NCI-H146 (cell line): ENCODE measurements around the gene RFLNA.

Experiments
- DNase-seq: peaks from one replicate; lab custom pipeline; 2025; lab: John Stamatoyannopoulos, UW

Gene RFLNA, protein sequence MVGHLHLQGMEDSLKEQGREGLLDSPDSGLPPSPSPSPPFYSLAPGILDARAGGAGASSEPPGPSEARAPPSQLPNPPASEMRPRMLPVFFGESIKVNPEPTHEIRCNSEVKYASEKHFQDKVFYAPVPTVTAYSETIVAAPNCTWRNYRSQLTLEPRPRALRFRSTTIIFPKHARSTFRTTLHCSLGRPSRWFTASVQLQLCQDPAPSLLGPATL

DNA sequence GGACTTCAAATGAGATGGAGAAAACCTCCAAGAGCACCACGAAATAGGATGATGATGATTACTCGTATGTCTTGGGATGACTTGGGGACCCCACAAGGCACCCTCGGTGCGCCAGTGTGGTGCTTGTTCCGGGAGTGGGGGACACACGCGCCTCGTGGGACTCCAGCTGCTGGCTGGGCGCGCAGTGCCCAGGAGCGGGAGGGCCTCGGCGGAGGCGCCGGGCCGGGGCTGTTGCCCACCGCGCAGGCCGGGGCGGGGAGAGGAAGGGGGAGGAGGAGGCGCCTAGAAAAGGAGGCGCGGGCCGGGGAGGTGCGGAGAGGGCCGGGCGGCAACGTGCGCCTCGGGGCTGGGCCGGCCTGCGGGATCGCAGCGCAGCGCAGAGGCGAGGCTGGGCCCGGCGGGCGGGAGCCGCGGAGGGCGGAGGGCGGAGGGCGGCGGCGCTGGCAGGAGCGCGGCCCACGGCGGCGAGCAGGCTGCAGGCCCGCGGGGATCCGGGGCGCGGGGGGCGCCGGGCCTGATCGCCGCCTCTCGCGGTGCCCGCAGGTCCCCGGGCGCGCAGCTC is at the start of gene RFLNA:
Gene RFLNA (plus strand): TSS at position 314 of the 562 bp plus-strand sequence. CDS start 337 bp downstream, outside the sequence.
- peak; percentile 50 for DNase-seq

DNA sequence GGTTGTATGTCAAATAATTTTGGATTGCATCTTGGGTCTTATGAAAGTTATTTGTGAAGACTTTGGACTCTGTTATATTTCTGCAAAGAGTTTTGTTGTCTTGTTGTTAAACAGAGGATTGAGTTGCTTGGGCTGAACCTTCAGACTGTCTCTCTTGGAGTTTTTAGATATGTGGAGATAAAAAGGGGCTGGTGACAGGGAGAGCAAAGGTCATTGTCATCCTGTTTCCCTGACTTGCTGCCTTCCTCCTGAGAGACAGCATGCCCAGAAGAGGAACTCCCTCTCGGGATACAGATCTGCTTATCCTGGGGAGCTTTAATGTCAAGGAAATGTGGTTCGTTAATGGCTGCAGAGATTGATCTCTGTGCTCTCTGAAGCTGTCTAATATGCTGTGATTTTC is 47.6 kb upstream of the RFLNA start:
- DNase-seq, result no peak

DNA sequence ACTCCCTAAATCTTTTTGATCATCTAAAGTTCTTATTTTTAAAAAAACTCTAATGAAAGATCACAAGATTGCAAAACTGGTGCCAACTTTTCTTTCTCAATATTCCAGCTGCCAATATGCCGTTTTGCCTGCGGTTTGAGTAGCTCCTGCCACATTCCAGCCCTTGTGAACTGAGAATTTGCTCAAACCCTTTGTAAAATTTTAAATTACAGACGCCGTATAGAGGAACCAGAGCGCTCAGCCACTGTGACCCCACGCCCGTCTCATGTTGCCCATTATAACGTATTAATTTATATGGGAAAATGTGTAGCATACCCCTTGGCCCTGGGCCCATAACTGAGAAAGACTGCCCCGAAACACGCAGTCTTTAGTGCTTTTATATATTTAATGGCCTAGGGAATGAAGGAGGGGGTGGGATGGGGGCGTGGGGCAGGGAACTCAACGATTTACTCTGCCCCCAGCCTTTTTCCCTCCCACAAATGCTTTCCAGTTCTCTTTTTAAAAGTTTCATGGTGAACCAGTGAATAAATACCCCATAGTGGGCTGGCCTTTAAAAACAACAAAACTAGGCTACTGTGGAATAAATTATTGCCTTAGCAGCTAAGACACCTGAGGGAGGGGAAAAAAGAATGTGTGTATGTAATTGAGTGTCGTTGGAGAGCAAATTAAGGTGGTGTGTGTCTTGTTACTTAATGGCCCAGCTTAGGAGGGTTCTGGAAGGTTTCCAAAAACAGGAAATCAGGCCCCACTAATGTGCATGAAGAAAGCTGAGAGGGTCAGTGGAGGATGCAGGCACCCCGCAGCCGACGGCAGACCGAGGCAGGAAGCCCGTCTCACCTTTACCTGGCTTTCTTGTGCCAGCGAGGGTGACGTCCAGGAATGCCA is 45.7 kb upstream of the RFLNA start:
- DNase-seq, result no peak

DNA sequence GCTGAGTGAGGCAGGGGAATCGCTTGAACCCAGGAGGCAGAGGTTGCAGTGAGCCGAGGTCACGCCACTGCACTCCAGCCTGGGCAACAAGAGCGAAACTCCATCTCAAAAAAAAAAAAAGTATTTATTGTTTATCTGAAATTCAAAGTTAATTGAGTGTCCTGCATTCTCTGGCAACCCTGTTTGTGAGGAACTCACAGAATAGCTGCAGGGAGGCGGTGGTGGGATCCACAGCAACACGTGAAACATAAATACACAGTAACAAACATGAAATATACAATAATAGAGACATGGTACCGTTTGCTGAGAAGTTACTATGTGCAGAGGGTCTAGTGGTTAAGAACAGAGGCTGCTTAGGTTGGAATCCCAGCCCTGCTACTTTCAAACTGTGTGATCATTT is 43.7 kb upstream of the RFLNA start:
- no peak for DNase-seq

DNA sequence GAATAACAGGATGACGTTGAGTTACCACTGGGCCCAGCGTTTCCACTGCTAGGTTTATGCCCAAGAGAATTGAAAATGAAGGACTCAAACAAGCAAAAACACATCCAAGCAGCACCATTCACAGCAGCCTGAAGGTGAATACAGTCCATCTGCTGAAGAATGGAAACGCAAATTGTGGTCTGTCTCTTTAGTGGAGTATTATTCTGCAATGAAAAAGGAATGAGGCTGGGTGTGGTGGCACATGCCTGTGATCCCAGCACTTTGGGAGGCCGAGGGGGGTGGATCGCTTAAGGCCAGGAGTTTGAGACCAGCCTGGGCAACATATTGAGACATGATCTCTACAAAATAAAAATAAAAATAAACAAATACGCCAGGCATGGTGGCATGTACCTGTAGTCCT is 41.9 kb upstream of the RFLNA start:
- no peak for DNase-seq

DNA sequence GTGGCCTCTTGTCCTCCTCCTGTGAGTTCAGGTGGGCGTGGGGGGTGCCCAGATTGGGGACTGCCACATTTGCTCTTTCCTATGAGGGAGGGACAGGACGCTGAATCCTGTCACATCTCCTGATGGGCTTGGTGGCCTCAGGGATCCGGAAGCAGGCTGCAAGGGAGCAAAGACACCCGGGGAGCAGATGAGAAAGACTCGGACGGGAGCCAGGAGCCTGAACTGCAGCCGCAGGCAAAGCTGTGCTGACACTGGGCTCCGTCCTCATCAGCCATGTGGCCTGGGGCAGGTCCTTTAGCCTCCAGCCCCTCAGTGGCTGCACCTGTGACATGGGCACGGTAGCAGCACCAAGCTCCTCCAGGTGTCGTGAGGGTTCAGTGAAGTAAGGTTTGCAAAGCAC is 40.8 kb upstream of the RFLNA start:
- no peak for DNase-seq

DNA sequence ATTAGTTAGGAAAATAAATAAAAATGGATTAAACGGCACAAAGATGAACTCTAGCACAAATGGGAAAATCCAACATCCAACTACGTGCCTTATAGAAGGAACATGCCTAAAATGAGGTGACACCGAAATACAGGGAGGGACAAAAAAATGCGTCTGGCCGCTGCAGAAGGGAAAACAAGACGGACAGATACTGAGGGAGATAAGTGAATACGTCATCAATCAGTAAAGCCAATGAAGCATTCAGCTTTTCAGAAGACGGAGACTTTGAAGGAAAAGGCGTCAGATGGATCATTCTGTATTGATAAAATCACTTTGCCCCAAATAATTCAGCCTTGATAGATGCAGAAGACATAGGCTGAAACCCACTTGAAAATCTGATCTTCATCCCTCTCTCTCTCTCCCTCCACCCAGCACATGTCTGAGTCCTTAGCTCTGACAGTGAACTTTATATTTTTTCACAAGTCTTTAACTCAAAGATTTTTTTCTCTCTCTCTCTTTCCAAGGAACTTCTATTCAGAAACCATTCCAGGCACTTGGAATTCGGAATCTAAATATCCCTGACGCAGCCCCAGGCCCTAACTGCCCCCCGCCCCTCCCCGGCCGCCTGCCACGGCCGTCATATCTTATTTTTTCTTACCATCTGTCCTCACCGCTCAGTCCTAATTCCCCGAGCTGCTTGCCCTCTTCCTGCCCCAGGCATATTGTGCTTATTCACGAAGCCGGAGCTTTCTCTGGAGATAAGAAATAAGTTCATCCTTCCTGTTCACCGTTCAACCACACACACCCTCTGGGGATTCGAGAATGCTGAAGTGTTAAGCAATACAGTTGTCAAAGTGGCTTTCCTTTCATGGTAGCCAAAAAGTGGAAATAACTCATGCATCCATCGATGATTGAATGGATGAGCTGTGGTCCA is 35.5 kb upstream of the RFLNA start:
- DNase-seq, result no peak

DNA sequence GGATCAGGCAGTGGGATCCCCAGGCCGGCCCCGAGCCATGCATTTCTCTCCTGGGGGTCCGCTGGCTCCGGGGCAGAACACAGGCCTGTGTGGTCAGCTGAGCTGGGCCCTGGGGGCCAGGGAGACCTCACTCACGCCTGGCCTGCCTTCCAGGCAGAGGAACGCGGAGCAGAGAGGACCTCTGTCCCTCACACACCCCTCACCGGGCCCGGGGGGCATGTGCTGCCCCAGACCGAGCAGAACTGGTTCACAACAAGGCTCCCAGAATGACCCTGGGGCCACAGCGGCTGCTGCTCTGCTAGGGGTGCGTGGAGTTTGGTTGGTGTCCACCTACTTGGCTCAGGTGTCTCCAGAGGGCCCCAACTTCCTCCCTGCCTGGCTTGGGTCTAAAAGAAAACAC is 33.0 kb upstream of the RFLNA start:
- DNase-seq, result no peak

DNA sequence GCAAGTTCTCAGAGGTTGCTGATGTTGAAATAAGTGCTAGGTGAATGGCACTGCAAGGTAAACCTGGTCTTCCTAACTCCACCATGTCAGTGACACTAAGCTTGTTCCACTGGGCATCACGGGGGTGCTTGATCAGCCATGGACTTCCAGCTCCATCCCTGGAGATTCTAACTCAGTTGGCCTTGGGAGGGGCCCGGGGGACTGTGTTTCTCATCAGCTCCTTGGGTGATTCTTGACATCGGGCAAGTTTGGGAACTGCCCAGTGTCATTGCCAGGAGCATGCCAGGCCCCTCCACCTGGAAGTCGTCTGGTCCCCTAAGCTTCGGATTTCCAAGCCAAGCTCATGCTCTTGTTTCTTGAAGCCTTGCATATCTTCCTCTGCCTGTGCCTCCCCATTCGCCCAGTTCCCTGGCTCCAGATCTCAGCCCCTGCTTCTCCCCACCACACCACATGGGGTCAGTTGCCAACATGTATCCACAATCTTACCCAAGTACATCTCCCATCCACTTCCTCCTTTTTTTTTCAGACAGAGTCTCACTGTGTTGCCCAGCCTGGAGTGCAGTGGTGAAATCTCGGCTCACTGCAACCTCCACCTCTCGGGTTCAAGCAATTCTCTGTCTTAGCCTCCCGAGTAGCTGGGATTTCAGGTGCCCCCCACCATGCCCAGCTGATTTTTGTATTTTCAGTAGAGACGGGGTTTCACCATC is 30.7 kb upstream of the RFLNA start:
- no peak for DNase-seq

DNA sequence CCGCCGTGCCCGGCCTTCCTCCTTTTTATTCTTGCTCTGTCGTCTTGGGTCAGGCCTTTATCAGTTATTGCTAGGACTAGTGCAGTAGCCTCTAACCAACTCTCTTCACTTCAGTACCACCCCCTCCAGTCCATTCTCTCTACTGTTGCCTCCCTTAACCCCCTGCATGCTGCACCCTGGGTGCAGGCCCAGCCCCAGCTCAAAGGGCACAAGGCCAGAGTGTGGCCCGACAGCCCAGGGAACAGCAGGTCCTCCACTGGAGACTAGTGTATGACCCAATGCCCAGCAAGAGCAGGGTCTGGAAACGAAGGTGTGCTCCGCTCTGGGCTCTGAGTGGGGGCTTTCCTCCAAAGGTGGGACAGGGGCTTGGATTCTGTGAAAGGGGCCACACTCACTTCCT is 30.0 kb upstream of the RFLNA start:
- no peak for DNase-seq

DNA sequence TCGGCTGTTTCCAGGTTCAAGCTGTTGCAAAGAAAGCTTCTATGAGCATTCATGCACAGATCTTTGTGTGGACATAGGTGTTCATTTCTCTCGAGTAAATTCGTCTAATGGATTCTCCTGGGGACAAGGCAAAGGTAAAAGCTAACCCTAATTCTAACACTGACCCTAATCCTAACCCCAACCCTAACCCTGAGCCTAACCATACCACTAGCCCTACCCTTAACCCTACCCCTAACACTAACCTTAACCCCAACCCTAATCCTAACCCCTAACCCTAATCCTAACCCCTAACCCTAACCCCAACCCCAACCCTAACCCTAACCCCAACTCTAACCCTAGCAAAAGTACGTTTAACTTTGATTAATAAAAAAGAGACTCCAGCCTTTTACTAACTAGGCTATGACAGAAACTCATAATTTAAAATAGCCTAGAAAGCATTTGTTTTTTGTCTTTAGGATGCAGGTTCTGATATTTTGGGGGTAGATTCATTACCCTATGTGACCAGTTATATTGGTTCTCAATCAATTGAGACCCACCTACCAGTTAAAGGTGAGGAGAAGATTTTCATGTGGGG is 27.6 kb upstream of the RFLNA start:
- DNase-seq, result no peak

DNA sequence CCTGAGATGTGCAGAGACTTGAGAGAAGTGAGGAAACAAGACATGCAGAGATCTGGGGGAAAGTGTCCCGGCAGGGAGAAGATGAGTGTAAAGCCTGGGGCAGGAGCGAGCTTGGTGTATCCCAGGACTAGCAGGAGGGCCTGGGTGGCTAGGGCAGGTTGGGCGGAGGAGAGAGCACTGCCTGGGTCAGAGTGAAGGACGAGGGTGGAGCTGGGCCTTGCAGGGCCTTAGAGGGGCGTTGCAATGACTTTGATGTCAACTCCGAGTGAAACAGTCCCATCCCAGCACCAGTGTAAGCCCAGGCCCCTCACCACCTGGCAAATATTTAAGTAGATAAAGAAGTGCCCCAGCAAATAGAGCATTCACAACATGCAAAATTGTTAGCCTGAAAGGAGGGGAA is 24.2 kb upstream of the RFLNA start:
- no peak for DNase-seq

DNA sequence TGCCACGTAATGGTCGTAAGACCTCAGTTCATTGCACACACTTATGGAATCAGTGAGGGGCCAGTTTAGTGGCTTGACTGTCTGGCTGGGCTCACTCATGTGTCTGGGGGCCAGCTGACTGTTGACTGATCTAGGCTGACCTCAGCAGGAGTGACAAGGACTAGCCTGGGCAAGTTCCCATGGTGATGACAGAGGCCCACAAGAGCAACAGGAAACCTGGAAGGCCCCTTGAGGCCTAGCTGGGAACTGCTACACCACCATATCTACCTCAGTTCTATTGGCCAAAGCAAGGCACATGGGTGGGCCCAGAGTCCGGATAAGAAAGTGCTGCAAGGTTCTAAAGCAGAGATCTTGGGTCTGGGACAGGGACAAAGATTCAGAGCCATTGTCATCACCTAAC is 21.3 kb upstream of the RFLNA start:
- peak; percentile 84 for DNase-seq

DNA sequence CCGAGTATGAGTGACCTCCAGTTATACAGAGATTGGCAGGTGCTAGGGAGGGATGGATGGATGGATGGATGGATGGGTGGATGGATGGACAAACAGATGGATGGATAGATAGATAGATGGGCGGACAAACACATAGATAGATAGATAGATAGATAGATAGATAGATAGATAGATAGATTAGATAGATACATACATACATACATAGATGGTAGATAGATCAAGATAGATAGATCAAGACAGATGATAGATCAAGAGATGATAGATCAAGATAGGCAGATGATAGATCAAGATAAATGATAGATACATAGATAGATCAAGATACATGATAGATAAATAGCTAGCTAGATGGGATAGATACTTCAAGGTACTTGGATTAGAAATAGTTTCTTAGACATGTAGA is 18.6 kb upstream of the RFLNA start:
- DNase-seq, result no peak

DNA sequence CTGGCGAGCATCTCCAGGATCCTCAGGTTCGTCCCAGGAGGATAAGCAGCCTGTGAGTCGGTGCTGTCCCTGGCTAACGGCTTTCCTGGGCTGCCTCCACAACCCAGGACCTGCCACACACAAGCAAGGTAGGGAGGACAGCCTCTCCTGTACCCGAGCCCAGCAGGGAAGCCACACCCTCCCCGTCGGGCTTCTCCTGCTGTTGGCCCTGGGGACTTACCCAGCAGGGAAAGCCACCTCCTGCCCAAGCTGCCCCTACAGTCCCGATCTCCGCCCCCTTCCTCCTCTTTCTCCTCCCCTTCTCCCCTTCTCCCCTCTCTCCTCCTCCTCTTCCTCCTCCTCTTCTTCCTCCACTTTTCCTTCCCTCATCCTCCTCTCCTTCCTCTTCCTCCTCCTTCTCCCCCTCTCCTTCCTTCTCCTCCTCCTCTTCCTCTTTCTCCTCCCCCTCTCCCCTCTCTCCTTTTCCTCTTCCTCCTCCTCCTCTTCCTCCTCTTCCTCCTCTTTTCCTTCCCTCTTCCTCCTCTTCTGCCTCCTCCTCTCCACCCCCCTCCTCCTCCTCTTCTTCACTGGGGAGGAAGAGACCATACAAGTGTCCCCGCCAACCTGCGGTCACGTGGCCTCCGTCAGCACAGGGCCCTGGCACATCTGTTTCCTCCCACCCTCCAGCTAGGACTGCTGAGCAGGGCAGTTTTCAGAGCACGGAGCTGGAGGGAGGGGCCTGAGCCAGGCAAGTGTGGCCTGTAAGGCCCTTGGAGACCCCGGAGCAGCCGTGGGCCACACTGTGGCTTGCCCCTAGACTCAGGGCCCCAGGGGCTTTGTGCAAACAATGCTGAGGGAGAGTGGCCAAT is 17.3 kb upstream of the RFLNA start:
- DNase-seq, result peak; percentile 41

DNA sequence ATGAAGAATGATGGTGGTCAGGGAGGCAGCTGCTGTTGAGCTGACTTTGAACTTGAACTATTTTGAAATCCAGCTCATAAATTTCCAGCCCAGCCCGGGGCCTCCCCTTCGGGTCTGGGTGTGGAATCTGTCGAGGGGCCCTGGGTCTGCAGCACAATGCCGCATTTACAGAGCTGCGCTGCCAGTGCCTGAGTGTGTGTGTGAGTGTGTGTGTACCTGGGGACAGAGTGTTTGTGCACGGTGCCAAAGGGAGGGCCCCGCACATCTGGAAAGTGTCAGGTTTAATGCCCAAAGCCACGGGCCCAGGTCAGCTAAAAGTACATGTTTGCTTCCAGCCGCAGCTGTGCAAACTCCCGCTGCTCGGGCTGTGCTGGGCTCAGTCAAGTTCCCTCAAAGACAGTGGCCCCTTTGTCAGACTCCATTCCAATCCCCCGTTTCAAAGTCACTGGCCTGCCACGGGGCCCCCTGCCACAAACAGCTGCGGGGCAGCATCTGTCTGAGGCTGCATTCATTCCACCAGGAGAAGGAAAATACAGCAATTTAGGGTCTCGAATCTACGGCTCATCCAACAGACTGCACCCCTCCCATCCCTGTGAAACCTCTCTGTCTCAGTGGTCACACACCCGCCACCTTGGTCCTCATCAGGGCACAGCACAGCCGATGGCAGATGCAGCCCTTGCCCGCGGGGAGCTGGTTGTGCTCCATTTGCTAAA is 16.3 kb upstream of the RFLNA start:
- peak; percentile 62 for DNase-seq

DNA sequence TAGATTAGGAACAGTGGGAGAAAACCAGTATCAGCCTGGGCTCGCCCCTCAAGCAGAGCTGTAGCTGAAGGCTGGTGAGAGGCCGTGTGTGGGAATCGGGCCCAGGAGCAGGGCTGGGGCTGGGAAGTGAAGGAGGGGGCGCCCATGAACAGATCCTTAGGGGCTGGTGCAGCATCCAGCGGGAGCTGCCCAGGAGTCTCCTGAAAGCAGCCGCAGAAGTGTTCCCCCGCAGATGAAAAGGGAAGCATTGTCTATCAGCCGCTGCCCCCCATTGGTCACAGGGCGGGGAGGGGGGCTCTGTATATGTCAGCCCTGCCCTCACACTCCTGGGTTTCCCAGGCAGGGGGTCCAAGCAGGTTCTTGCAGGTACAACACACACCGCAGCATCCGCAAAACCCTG is 15.6 kb upstream of the RFLNA start:
- DNase-seq, result peak; percentile 33

DNA sequence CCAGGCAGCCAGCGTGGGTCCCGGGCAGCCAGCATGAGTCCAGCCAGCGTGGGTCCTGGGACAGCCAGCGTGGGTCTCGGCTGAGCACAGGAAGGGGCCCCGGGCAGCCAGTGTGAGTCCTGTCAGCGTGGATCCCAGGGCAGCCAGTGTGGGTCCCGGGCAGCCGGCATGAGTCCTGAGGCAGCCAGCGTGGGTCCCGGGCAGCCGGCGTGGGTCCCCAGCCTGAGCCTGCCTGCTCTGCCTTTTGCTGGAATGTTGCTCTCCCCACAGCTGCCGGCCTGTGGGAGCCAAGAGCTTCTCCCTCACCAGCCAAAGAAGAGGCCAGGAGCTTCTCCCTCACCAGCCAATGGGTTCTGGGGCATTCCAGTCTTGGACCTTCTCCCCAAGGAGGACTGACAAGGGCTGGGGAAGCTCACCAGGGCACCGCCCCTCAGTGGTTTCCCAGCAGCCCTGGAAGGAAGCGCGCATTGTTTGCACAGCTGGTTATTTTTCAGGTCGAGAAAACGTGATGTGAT is 15.0 kb upstream of the RFLNA start:
- peak; percentile 51 for DNase-seq

DNA sequence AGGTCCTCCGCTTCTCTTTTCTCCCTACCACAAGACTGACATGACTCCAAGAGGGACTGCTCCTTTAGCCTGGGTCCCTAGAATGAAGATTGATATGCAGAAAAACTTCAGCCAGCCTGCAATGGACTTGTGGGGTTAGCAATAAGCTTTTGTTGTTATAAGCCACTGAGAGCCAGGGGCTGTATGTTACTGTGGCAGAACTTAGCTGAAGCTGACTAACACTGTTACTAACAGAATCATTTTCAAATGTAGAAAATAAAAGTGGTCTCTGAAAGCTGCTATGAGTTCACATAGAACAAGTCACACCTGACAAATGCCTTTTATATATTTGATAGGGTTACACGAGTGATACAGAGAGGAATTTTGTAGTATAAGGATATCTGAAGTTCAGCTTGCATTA is 13.6 kb upstream of the RFLNA start:
- DNase-seq, result no peak
